GM21528 (cell line): Measurements from ENCODE around the gene PRKAB1.
"Not testable (repeated sequence)": the region's sequence is repeated elsewhere in the genome, so short reads cannot be mapped to it uniquely, and the experiment has no call there.

ENCODE experiments used
- ATAC-seq: cut with Tn5 transposase; IDR thresholded peaks from one replicate; pipeline ENCODE4 v1.9.1; 2021; ENCODE audit warnings: mild to moderate bottlenecking, moderate library complexity; ENCODE audit not compliant: unreplicated experiment, low FRiP score

Gene PRKAB1

GRCh38 chr12:119706427-119706826 lies 38.5 kb downstream of the PRKAB1 start:
- not testable (repeated sequence) for ATAC-seq

GRCh38 chr12:119710374-119710964 lies 42.5 kb downstream of the PRKAB1 start:
- ATAC-seq = no peak

GRCh38 chr12:119710965-119711551 lies 43.1 kb downstream of the PRKAB1 start:
- no peak for ATAC-seq

- no peak for ATAC-seq
Observed at GRCh38 chr12:119711693-119712092, 43.8 kb downstream of the PRKAB1 start.

GRCh38 chr12:119712721-119713120 lies 44.8 kb downstream of the PRKAB1 start:
- no peak for ATAC-seq

- ATAC-seq = no peak
Observed at GRCh38 chr12:119713551-119714031, 45.7 kb downstream of the PRKAB1 start.

- no peak for ATAC-seq
Observed at GRCh38 chr12:119714614-119715267, 46.8 kb downstream of the PRKAB1 start.

GRCh38 chr12:119715268-119715620 lies 47.3 kb downstream of the PRKAB1 start:
- no peak for ATAC-seq

GRCh38 chr12:119718141-119718540 lies 50.2 kb downstream of the PRKAB1 start:
- ATAC-seq = no peak

- no peak for ATAC-seq
Observed at GRCh38 chr12:119720349-119720748, 52.4 kb downstream of the PRKAB1 start.

- ATAC-seq = no peak
Observed at GRCh38 chr12:119721306-119721705, 53.4 kb downstream of the PRKAB1 start.

- ATAC-seq = no peak
Observed at GRCh38 chr12:119725523-119725922, 57.6 kb downstream of the PRKAB1 start.

GRCh38 chr12:119727600-119728443 lies 59.9 kb downstream of the PRKAB1 start:
- ATAC-seq = no peak

- ATAC-seq = no peak
Observed at GRCh38 chr12:119728444-119728745, 60.5 kb downstream of the PRKAB1 start.

- ATAC-seq = no peak
Observed at GRCh38 chr12:119729871-119730270, 61.9 kb downstream of the PRKAB1 start.

GRCh38 chr12:119730381-119730780 lies 62.4 kb downstream of the PRKAB1 start:
- ATAC-seq = no peak
